C4-2B (cell line): ENCODE results near the gene MED15.

ENCODE experiments used
- ZFX ChIP-seq: fragments of 450-650 bp; IDR thresholded peaks from 2 replicates; pipeline ENCODE4 v1.6.1; 2017
- TF ChIP-seq, protein P1 (sequence below): fragments of 450-650 bp; conservative IDR thresholded peaks from 2 replicates; pipeline ENCODE4 v1.5.1; 2017; ENCODE audit warnings: mild to moderate bottlenecking

- TF ChIP-seq, protein P1, sequence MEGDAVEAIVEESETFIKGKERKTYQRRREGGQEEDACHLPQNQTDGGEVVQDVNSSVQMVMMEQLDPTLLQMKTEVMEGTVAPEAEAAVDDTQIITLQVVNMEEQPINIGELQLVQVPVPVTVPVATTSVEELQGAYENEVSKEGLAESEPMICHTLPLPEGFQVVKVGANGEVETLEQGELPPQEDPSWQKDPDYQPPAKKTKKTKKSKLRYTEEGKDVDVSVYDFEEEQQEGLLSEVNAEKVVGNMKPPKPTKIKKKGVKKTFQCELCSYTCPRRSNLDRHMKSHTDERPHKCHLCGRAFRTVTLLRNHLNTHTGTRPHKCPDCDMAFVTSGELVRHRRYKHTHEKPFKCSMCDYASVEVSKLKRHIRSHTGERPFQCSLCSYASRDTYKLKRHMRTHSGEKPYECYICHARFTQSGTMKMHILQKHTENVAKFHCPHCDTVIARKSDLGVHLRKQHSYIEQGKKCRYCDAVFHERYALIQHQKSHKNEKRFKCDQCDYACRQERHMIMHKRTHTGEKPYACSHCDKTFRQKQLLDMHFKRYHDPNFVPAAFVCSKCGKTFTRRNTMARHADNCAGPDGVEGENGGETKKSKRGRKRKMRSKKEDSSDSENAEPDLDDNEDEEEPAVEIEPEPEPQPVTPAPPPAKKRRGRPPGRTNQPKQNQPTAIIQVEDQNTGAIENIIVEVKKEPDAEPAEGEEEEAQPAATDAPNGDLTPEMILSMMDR = no peak
- TF ChIP-seq ZFX = no peak
Measured at GRCh38 chr22:20530368-20531153, 23.2 kb downstream of the MED15 start.
